HCT116 (cell line): ENCODE measurements around the gene GRIK3. TPM values are rescaled to one million over a fixed set of nuclear protein-coding genes. Genes with fewer than 3 reads are reported as not detected.

ENCODE experiments used
- ATAC-seq: fragments of 200-7000 bp; cut with Tn5 transposase; 2 replicates; pipeline ENCODE4 v1.9.1; 2020; ENCODE audit warnings: mild to moderate bottlenecking, moderate library complexity
- BruUV-seq: library from RNA; stranded (reverse); fragments of 400-500 nt; replicated peaks from 2 replicates; lab custom pipeline; 2021; lab: Mats Ljungman, UMichigan
- CTCF ChIA-PET: fragments of 300-600 bp; sonication (Branson Sonifier 250); formaldehyde crosslinking; loops from one replicate; lab custom pipeline; 2021; ENCODE audit warnings: antibody characterized with exemption; lab: Charles Lee
- POLR2A ChIA-PET: fragments of 300-600, 350-600 bp; sonication (Branson Sonifier 250); formaldehyde crosslinking; loops from one replicate; lab custom pipeline; 2021; ENCODE audit warnings: antibody characterized with exemption; lab: Charles Lee
- RAD21 ChIA-PET, 2 experiments: fragments of 300-600 bp; sonication (Branson Sonifier 250); formaldehyde crosslinking; loops; one replicate each; lab custom pipeline; 2023; ENCODE audit warnings: low total read pairs in 2 of 2; ENCODE audit not compliant: uncharacterized antibody in 2 of 2, unreplicated experiment in 2 of 2, low non-redundant PET in 1 of 2; lab: Charles Lee
- DNase-seq: peaks from one replicate; pipeline ENCODE4 v3.0.0-alpha.2; 2010; ENCODE audit warnings: low read depth, low spot score
- H2AFZ ChIP-seq: fragments of 200-600 bp; shearing (Covaris generic), sonication (generic); 2 replicates; pipeline ENCODE4 v1.6.1; 2017; ENCODE audit warnings: low read depth, mixed run types, mixed read lengths, antibody characterized with exemption, low read length; ENCODE audit not compliant: poor library complexity, severe bottlenecking
- H3K27ac ChIP-seq: 2 replicates; pipeline ENCODE4 v1.5.1; 2012; ENCODE audit warnings: low read depth, low read length
- H3K27me3 ChIP-seq: fragments of 200-600 bp; sonication (generic); 2 replicates; pipeline ENCODE4 v1.6.1; 2016; ENCODE audit warnings: mixed run types, low read length, mixed read lengths; ENCODE audit not compliant: insufficient read depth
- H3K36me3 ChIP-seq, 2 experiments: fragments of 200-500 bp in 1 of 2; fragments of 200-600 bp in 1 of 2; sonication (Bioruptor generic) in 1 of 2; sonication (generic) in 1 of 2; 2 replicates each; pipeline versions ENCODE4 v1.5.1 to v1.6.1; 2014 to 2016; ENCODE audit warnings: low read length in 2 of 2, inconsistent platforms in 1 of 2, mixed read lengths in 1 of 2, mixed run types in 1 of 2; ENCODE audit not compliant: insufficient read depth in 2 of 2, control insufficient read depth in 1 of 2
- H3K4me1 ChIP-seq, 2 experiments: fragments of 200-600 bp in 1 of 2; sonication (generic) in 1 of 2; 2 replicates each; pipeline versions ENCODE4 v1.5.1 to v1.6.1; 2012 to 2017; ENCODE audit warnings: low read length in 2 of 2, inconsistent platforms in 1 of 2, mild to moderate bottlenecking in 1 of 2, mixed read lengths in 1 of 2, mixed run types in 1 of 2, moderate library complexity in 1 of 2; ENCODE audit not compliant: insufficient read depth in 2 of 2, control insufficient read depth in 1 of 2
- H3K4me2 ChIP-seq: fragments of 200-600 bp; sonication (generic); 2 replicates; pipeline ENCODE4 v1.6.1; 2017; ENCODE audit warnings: mixed run types, low read length, mixed read lengths
- H3K4me3 ChIP-seq, 2 experiments: fragments of 200-600 bp in 1 of 2; sonication (generic) in 1 of 2; replicated peaks in 1 of 2; 2 replicates each; pipeline ENCODE4 v1.5.1; 2011 to 2016; ENCODE audit warnings: low read length in 2 of 2, control low read depth in 1 of 2, low read depth in 1 of 2, mild to moderate bottlenecking in 1 of 2, mixed read lengths in 1 of 2, mixed run types in 1 of 2
- H3K79me2 ChIP-seq: fragments of 200-600 bp; sonication (generic); 2 replicates; pipeline ENCODE4 v1.6.1; 2017; ENCODE audit warnings: mild to moderate bottlenecking, mixed run types, low read length, moderate library complexity, mixed read lengths; ENCODE audit not compliant: insufficient read depth
- H3K9ac ChIP-seq: fragments of 200-600 bp; sonication (generic); 2 replicates; pipeline ENCODE4 v1.6.1; 2016; ENCODE audit warnings: low read length, mixed read lengths
- H3K9me2 ChIP-seq: fragments of 200-600 bp; sonication (generic), shearing (Covaris generic); 2 replicates; pipeline ENCODE4 v1.6.1; 2017; ENCODE audit warnings: mixed run types, mild to moderate bottlenecking, moderate library complexity; ENCODE audit not compliant: insufficient read depth
- H3K9me3 ChIP-seq, 2 experiments: fragments of 200-500 bp in 1 of 2; fragments of 200-600 bp in 1 of 2; sonication (Bioruptor generic) in 1 of 2; sonication (generic) in 1 of 2; 2 replicates each; pipeline ENCODE4 v1.6.1; 2014 to 2017; ENCODE audit warnings: low read length in 2 of 2, mixed read lengths in 2 of 2, inconsistent platforms in 1 of 2, low read depth in 1 of 2, mild to moderate bottlenecking in 1 of 2, mixed run types in 1 of 2, moderate library complexity in 1 of 2; ENCODE audit not compliant: control insufficient read depth in 1 of 2, insufficient read depth in 1 of 2
- H4K20me1 ChIP-seq: fragments of 200-600 bp; sonication (generic), shearing (Covaris generic); 2 replicates; pipeline ENCODE4 v1.6.1; 2017; ENCODE audit warnings: mixed run types, mild to moderate bottlenecking, moderate library complexity; ENCODE audit not compliant: insufficient read depth
- CBX3 ChIP-seq: IDR thresholded peaks from 2 replicates; pipeline ENCODE4 v1.6.1; 2012; ENCODE audit warnings: low read depth
- CTCF ChIP-seq, 3 experiments: fragments of 200-600 bp in 1 of 3; sonication (generic) in 1 of 3; IDR thresholded peaks in 2 of 3; conservative IDR thresholded peaks in 1 of 3; 2 replicates each; pipeline ENCODE4 v1.5.1; 2012 to 2017; ENCODE audit warnings: low read depth in 2 of 3, low read length in 2 of 3, antibody characterized with exemption in 1 of 3, borderline replicate concordance in 1 of 3, control low read depth in 1 of 3, mild to moderate bottlenecking in 1 of 3, mixed read lengths in 1 of 3, mixed run types in 1 of 3, moderate library complexity in 1 of 3; ENCODE audit not compliant: insufficient read depth in 1 of 3
- ELF1 ChIP-seq: IDR thresholded peaks from 2 replicates; pipeline ENCODE4 v1.6.1; 2012; ENCODE audit warnings: low read depth, borderline replicate concordance
- EZH2 ChIP-seq: fragments of 200-600 bp; sonication (generic); IDR thresholded peaks from 2 replicates; pipeline ENCODE4 v1.6.1; 2017; ENCODE audit warnings: antibody characterized with exemption, mixed run types
- FOSL1 ChIP-seq: IDR thresholded peaks from 2 replicates; pipeline ENCODE4 v1.6.1; 2012; ENCODE audit warnings: low read depth
- JUND ChIP-seq: IDR thresholded peaks from 2 replicates; pipeline ENCODE4 v1.6.1; 2012
- MAX ChIP-seq: IDR thresholded peaks from 2 replicates; pipeline ENCODE4 v1.6.1; 2012
- SP1 ChIP-seq: IDR thresholded peaks from 2 replicates; pipeline ENCODE4 v1.6.1; 2012; ENCODE audit warnings: low read depth
- SRF ChIP-seq: IDR thresholded peaks from 2 replicates; pipeline ENCODE4 v1.6.1; 2012; ENCODE audit warnings: low read depth
- YY1 ChIP-seq: IDR thresholded peaks from 2 replicates; pipeline ENCODE4 v1.6.1; 2011; ENCODE audit warnings: low read length, low read depth, moderate library complexity, mild to moderate bottlenecking; ENCODE audit not compliant: insufficient replicate concordance; ENCODE audit errors: extremely low read depth
- intact Hi-C: fragments of 100-400 bp; cut with micrococcal nuclease; formaldehyde crosslinking; loops from 2 replicates; pipeline ENCODE4 v1.10.0; 2022
- total RNA-seq: library from RNA; stranded (reverse); gene quantifications from one replicate; pipeline ENCODE4 v1.2.1, GENCODE V29; 2021; ENCODE audit not compliant: unreplicated experiment
- TF ChIP-seq, protein P1 (sequence below): IDR thresholded peaks from 2 replicates; pipeline ENCODE4 v1.6.1; 2012
- TF ChIP-seq, protein P2 (sequence below): IDR thresholded peaks from 2 replicates; pipeline ENCODE4 v1.6.1; 2011; ENCODE audit warnings: mild to moderate bottlenecking, low read length, moderate library complexity; ENCODE audit not compliant: insufficient replicate concordance; ENCODE audit errors: extremely low read depth

The GRIK3 gene
- total RNA-seq, 1 experiment from 2014 or later = not detected

DNA sequence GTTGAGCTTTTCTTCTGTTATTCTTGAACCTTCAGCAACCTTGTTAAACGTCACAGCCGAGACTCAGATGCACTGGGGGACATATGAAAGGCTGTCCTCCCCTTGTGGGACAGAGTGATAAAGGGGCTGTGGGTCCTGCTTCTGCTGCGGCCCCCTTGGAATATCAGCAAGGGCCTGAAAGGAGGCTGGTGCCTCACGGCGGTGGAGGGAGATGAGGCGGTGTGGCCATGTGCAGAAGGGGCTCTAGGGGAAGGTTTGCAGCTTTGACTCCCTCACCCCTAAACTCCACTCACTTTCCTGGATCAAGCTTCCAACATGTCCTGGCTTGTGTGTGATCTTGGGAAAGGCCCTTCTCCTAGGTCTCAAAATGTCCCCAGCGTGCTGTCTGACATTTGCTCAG, 280.9 kb downstream of the GRIK3 start:
- no peaks in the 10 kb centered on the region for H4K20me1 ChIP-seq
- ChIA-PET RAD21 (no interaction called here), POLR2A (no interaction called here), CTCF (no interaction called here)
- intact Hi-C loops = no loop called here
- BruUV-seq = no TSS peak
- H3K27me3 ChIP-seq = 0 out of 2 replicates have a peak, but pooled peaks cover 9% of the 10 kb centered on the region
- H2AFZ ChIP-seq = no peak overlapping the region
- no peak for ATAC-seq
- no peak overlapping the region for H3K9ac ChIP-seq
- H3K27ac ChIP-seq = no peak overlapping the region
- no peak overlapping the region for H3K4me2 ChIP-seq
- TF ChIP-seq ELF1 (no peak), CTCF (IDR thresholded peaks at IDR 0.05 in 2 of 3, conservative IDR thresholded peaks at IDR 0.05 in 1 of 3; ENCODE audit: borderline replicate concordance in 1 of 3, insufficient read depth in 1 of 3, low read depth in 2 of 3, low read length in 2 of 3) (no peak)
- no peaks in the 10 kb centered on the region for H3K79me2 ChIP-seq
- H3K9me3 ChIP-seq = no peaks in the 10 kb centered on the region
- H3K9me2 ChIP-seq = no peaks in the 10 kb centered on the region
- DNase-seq = no peak
- H3K4me3 ChIP-seq = no peak overlapping the region
- H3K4me1 ChIP-seq = peaks cover 2 to 11% of the 10 kb centered on the region in 2 experiments; a peak in 2 of 4 replicates
- no peaks in the 10 kb centered on the region for H3K36me3 ChIP-seq

DNA sequence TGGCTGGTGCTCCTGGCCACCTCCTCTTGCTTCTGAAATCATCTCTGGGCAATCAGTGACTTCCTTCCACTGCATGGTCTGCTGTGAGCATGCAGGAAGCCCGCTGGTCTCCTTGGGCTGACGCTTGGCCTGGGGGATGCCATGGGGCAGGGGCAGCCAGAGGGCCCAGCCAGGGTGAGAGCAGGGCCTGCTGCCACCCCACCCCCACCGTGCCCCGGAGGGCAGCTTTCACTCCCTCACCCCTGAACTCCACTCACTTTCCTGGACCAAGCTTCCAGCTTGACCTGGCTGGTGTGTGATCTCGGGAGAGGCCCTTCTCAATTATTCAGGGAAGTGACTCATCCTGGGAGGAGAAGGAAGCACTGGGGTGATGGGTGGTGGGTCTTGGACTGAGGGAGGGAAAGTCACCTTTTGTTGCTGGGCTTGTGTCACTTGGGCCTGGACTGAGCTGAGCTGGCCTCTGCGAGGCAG, 281.4 kb downstream of the GRIK3 start:
- H3K4me1 ChIP-seq = peaks cover 2 to 11% of the 10 kb centered on the region in 2 experiments; a peak in 2 of 4 replicates
- ATAC-seq (peak; percentile 63), DNase-seq (no peak)
- no peaks in the 10 kb centered on the region for H3K79me2 ChIP-seq
- ChIA-PET POLR2A (no interaction called here), CTCF (no interaction called here), RAD21 (no interaction called here)
- no peaks in the 10 kb centered on the region for H3K9me3 ChIP-seq
- H3K27ac ChIP-seq = no peak overlapping the region
- no peak overlapping the region for H2AFZ ChIP-seq
- H3K4me3 ChIP-seq = no peak overlapping the region
- H3K9me2 ChIP-seq = no peaks in the 10 kb centered on the region
- H3K36me3 ChIP-seq = no peaks in the 10 kb centered on the region
- intact Hi-C loops = no loop called here
- H3K27me3 ChIP-seq = 0 out of 2 replicates have a peak, but pooled peaks cover 11% of the 10 kb centered on the region
- no TSS peak for BruUV-seq
- no peak overlapping the region for H3K9ac ChIP-seq
- H4K20me1 ChIP-seq = no peaks in the 10 kb centered on the region
- H3K4me2 ChIP-seq = peak overlapping the region; percentile 44
- no peak for TF ChIP-seq CBX3
- TF ChIP-seq EZH2 = no peak
- no peak for TF ChIP-seq SP1
- no peak for TF ChIP-seq SRF
- TF ChIP-seq MAX = no peak
- TF ChIP-seq CTCF (IDR thresholded peaks at IDR 0.05 in 2 of 3, conservative IDR thresholded peaks at IDR 0.05 in 1 of 3; ENCODE audit: borderline replicate concordance in 1 of 3, insufficient read depth in 1 of 3, low read depth in 2 of 3, low read length in 2 of 3) = no peak
- TF ChIP-seq, protein P1, sequence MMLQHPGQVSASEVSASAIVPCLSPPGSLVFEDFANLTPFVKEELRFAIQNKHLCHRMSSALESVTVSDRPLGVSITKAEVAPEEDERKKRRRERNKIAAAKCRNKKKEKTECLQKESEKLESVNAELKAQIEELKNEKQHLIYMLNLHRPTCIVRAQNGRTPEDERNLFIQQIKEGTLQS = no peak
- TF ChIP-seq, protein P2, sequence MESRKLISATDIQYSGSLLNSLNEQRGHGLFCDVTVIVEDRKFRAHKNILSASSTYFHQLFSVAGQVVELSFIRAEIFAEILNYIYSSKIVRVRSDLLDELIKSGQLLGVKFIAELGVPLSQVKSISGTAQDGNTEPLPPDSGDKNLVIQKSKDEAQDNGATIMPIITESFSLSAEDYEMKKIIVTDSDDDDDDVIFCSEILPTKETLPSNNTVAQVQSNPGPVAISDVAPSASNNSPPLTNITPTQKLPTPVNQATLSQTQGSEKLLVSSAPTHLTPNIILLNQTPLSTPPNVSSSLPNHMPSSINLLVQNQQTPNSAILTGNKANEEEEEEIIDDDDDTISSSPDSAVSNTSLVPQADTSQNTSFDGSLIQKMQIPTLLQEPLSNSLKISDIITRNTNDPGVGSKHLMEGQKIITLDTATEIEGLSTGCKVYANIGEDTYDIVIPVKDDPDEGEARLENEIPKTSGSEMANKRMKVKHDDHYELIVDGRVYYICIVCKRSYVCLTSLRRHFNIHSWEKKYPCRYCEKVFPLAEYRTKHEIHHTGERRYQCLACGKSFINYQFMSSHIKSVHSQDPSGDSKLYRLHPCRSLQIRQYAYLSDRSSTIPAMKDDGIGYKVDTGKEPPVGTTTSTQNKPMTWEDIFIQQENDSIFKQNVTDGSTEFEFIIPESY = no peak
- TF ChIP-seq FOSL1 = no peak
- TF ChIP-seq JUND = no peak
- no peak for TF ChIP-seq YY1
